Measurements from ENCODE around the gene CRNKL1.

DNA sequence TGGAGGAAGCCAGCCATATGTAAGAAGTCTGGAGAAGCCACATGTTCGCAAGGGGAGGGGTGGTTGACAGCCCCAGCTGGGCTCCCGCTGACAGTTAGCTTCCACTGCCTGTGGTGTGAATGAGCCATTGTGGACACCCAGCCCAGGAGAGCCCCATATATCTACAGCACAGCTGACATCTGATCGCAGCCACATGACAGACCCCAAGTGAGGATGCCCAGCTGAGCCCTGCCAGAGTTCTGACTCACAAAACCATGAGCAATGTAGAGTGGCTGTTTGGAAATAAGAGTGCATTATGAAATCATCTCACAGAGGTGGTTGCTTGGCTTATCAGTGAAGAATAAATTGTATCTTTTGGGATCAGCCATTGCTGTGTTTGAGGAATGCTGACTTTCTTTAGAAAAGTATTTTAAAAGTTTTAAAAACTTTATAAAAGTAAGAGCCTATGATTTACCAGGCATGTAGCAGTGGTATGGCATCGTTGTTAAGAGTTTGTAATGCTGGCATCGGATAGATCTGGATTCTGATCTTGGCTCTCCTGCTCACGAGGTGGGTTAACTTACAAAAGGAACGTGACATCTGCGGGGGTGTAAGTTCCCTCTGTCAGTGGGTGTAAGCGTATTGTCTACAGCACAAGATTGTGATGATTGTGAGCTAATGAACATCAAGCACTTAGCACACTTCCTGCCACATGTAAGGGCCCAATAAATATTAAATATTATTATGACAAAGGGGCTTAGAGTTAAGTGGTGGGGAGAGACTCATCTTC lies 24.2 kb upstream of the CRNKL1 start:
- TF ChIP-seq, protein P1, sequence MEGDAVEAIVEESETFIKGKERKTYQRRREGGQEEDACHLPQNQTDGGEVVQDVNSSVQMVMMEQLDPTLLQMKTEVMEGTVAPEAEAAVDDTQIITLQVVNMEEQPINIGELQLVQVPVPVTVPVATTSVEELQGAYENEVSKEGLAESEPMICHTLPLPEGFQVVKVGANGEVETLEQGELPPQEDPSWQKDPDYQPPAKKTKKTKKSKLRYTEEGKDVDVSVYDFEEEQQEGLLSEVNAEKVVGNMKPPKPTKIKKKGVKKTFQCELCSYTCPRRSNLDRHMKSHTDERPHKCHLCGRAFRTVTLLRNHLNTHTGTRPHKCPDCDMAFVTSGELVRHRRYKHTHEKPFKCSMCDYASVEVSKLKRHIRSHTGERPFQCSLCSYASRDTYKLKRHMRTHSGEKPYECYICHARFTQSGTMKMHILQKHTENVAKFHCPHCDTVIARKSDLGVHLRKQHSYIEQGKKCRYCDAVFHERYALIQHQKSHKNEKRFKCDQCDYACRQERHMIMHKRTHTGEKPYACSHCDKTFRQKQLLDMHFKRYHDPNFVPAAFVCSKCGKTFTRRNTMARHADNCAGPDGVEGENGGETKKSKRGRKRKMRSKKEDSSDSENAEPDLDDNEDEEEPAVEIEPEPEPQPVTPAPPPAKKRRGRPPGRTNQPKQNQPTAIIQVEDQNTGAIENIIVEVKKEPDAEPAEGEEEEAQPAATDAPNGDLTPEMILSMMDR (conservative IDR thresholded peaks at IDR 0.05): no peak
- no peak for TF ChIP-seq ZFX (IDR thresholded peaks at IDR 0.05)

All from C4-2B (cell line).